Urinary bladder (tissue), 4 donors: ENCODE measurements around the gene FGF9. TPM values are rescaled to one million over a fixed set of nuclear protein-coding genes. Genes with fewer than 3 reads are reported as not detected.

ENCODE experiments used
- DNase-seq: peaks from one replicate; pipeline ENCODE4 v3.0.0-alpha.2; 2015; ENCODE audit errors: extremely low spot score
- H3K27ac ChIP-seq: one replicate; pipeline ENCODE4 v1.5.1; 2013; ENCODE audit warnings: low read depth, mild to moderate bottlenecking, moderate library complexity
- H3K36me3 ChIP-seq: one replicate; pipeline ENCODE4 v1.6.1; 2013; ENCODE audit warnings: mild to moderate bottlenecking, moderate library complexity; ENCODE audit not compliant: insufficient read depth
- H3K4me1 ChIP-seq: one replicate; pipeline ENCODE4 v1.6.1; 2013; ENCODE audit warnings: mild to moderate bottlenecking, moderate library complexity; ENCODE audit not compliant: insufficient read depth
- H3K4me3 ChIP-seq: one replicate; pipeline ENCODE4 v1.5.1; 2013; ENCODE audit warnings: low read depth, low read length
- WGBS: extraction: QIAGEN DNeasy Blood & Tissue Kit; methylation state at CpG from one replicate; pipeline ENCODE4 v1.1.7; 2013; 5-methylcytosine and 5-hydroxymethylcytosine counted together
- polyA plus RNA-seq: library from polyadenylated mRNA; stranded (reverse); fragments of 200-250 nt; gene quantifications from one replicate; pipeline ENCODE4 v1.2.3, GENCODE V29; 2013
- total RNA-seq: library from RNA; depleted of rRNA; stranded (reverse); fragments of >200 nt; gene quantifications from one replicate; pipeline ENCODE4 v1.2.3, GENCODE V29; 2014
- donor health status: healthy with polysubstance abuse.
- donor health status: healthy.

The FGF9 gene
- total and polyA plus RNA-seq, 2 donors = 1.9 to 13.8 TPM

- WGBS = 69% methylated on average over 7 of the region's 7 CpGs
- Histone ChIP-seq H3K4me3 (no peak overlapping the region), H3K27ac (no peak overlapping the region), H3K4me1 (no peaks in the 10 kb centered on the region), H3K36me3 (no peaks in the 10 kb centered on the region)
- DNase-seq = no peak
Measured at GRCh38 chr13:21742096-21742495, 71.2 kb downstream of the FGF9 start.

- 37% methylated on average over 3 of the region's 3 CpGs for WGBS
- H3K4me3 ChIP-seq = no peak overlapping the region
- DNase-seq = no peak
- no peaks in the 10 kb centered on the region for H3K4me1 ChIP-seq
- H3K36me3 ChIP-seq = no peaks in the 10 kb centered on the region
- H3K27ac ChIP-seq = no peak overlapping the region
Measured at GRCh38 chr13:21744149-21744548, 73.3 kb downstream of the FGF9 start.

GRCh38 chr13:21745307-21745706 is 74.4 kb downstream of the FGF9 start:
- Histone ChIP-seq H3K27ac (no peak overlapping the region), H3K36me3 (no peaks in the 10 kb centered on the region), H3K4me3 (no peak overlapping the region), H3K4me1 (no peaks in the 10 kb centered on the region)
- no peak for DNase-seq

GRCh38 chr13:21747456-21747855 is 76.6 kb downstream of the FGF9 start:
- no peak for DNase-seq
- H3K27ac ChIP-seq = no peak overlapping the region
- H3K36me3 ChIP-seq = no peaks in the 10 kb centered on the region
- no peaks in the 10 kb centered on the region for H3K4me1 ChIP-seq
- no peak overlapping the region for H3K4me3 ChIP-seq
- 39% methylated on average over 4 of the region's 4 CpGs for WGBS

- Histone ChIP-seq H3K27ac (no peak overlapping the region), H3K36me3 (no peaks in the 10 kb centered on the region), H3K4me1 (no peaks in the 10 kb centered on the region), H3K4me3 (no peak overlapping the region)
- DNase-seq = no peak
- 83% methylated on average over 1 of the region's 1 CpG for WGBS
Measured at GRCh38 chr13:21748166-21748565, 77.3 kb downstream of the FGF9 start.

GRCh38 chr13:21749410-21749809 is 78.5 kb downstream of the FGF9 start:
- WGBS = 58% methylated on average over 1 of the region's 1 CpG
- Histone ChIP-seq H3K27ac (no peak overlapping the region), H3K4me1 (no peaks in the 10 kb centered on the region), H3K36me3 (no peaks in the 10 kb centered on the region), H3K4me3 (no peak overlapping the region)
- no peak for DNase-seq

GRCh38 chr13:21752501-21752900 is 81.6 kb downstream of the FGF9 start:
- DNase-seq = no peak
- no peaks in the 10 kb centered on the region for H3K4me1 ChIP-seq
- no peak overlapping the region for H3K27ac ChIP-seq
- no peaks in the 10 kb centered on the region for H3K36me3 ChIP-seq
- no peak overlapping the region for H3K4me3 ChIP-seq
- 43% methylated on average over 1 of the region's 1 CpG for WGBS

GRCh38 chr13:21753117-21753729 is 82.3 kb downstream of the FGF9 start:
- DNase-seq = peak; percentile 32
- Histone ChIP-seq H3K36me3 (no peaks in the 10 kb centered on the region), H3K4me3 (no peak overlapping the region), H3K27ac (no peak overlapping the region), H3K4me1 (no peaks in the 10 kb centered on the region)
- 21% methylated on average over 6 of the region's 6 CpGs for WGBS

Other genes starting within 250 kb of the FGF9 start
- 209 TPM for gene ZDHHC20, start 211.8 kb upstream of the FGF9 start, total RNA-seq
- gene ZDHHC20, start 211.8 kb upstream of the FGF9 start, polyA plus RNA-seq = 30.1 TPM
- gene MICU2, start 66.9 kb upstream of the FGF9 start, total RNA-seq = 67.7 TPM
- gene MICU2, start 66.9 kb upstream of the FGF9 start, polyA plus RNA-seq = 34.0 TPM